ENCODE measurements around the gene RAB8B. TPM values are rescaled to one million over a fixed set of nuclear protein-coding genes. Genes with fewer than 3 reads are reported as not detected.

Gene RAB8B
- total and polyA plus RNA-seq, 5 donors from 2014 or later, result 67.4 to 114 (median 77.7) TPM

DNA sequence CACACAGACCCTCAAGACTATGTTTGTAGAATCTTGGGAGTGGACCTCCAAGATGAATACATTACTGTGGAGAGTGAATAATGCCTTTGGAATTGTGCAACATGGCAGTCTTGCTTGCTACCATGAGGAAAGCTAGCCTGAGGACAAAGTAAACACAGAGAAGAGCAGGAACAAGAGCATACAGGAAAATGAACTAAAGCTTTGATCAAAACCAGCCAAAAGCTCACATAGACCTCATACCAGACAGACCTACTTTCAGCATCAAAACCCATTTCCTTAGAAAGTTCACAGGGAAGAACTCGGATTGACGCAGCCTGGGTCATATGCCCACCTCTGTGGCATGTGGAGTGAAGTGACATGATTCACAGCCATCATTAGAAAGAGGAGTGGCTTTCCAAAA is 3.3 kb upstream of the RAB8B start:
- ATAC-seq (ENCODE audit: low read depth in 2 of 2), result no peak
- Histone ChIP-seq H3K27me3 (ENCODE audit: control insufficient read depth, insufficient read depth, low read length) (no peaks in the 10 kb centered on the region), H3K4me1 (ENCODE audit: control insufficient read depth, insufficient read depth, low read length, poor library complexity, severe bottlenecking) (peaks cover 11% of the 10 kb centered on the region), H3K4me3 (ENCODE audit: low read depth, low read length) (no peak overlapping the region), H3K9me3 (ENCODE audit: control insufficient read depth in 2 of 2, low read length in 2 of 2) (no peaks in the 10 kb centered on the region), H3K36me3 (ENCODE audit: control insufficient read depth, insufficient read depth, low read length) (no peaks in the 10 kb centered on the region), H3K27ac (ENCODE audit: insufficient read depth, low read length, poor library complexity, severe bottlenecking) (no peak overlapping the region)
- H3K9me3 Mint-ChIP-seq, result peaks cover 0 to 3% (median 0%) of the 10 kb centered on the region in 7 donors
- H3K27me3 Mint-ChIP-seq, result peaks cover 7% of the 10 kb centered on the region
- H3K27ac Mint-ChIP-seq, result no peak overlapping the region
- no peaks in the 10 kb centered on the region for H3K36me3 Mint-ChIP-seq
- peak overlapping the region in 1 of 4 donors; percentile 48 for H3K4me3 Mint-ChIP-seq
- H3K4me1 Mint-ChIP-seq, result peaks cover 0 to 25% (median 17%) of the 10 kb centered on the region in 4 donors
- DNase-seq, result no peak

- H3K4me3 Mint-ChIP-seq, result peak overlapping the region; percentile 89 to 99 (median 98)
- no peak overlapping the region for H3K27ac ChIP-seq (ENCODE audit: insufficient read depth, low read length, poor library complexity, severe bottlenecking)
- no peaks in the 10 kb centered on the region for H3K9me3 ChIP-seq (ENCODE audit: control insufficient read depth in 2 of 2, low read length in 2 of 2)
- H3K4me1 Mint-ChIP-seq, result peaks cover 0 to 41% (median 31%) of the 10 kb centered on the region in 4 donors
- DNase-seq, result no peak
- H3K27me3 Mint-ChIP-seq, result no peaks in the 10 kb centered on the region
- no peak for ATAC-seq (ENCODE audit: low read depth in 2 of 2)
- peaks cover 28% of the 10 kb centered on the region for H3K4me1 ChIP-seq (ENCODE audit: control insufficient read depth, insufficient read depth, low read length, poor library complexity, severe bottlenecking)
- H3K36me3 Mint-ChIP-seq, result no peaks in the 10 kb centered on the region
- H3K4me3 ChIP-seq (ENCODE audit: low read depth, low read length), result no peak overlapping the region
- no peaks in the 10 kb centered on the region for H3K36me3 ChIP-seq (ENCODE audit: control insufficient read depth, insufficient read depth, low read length)
- no peaks in the 10 kb centered on the region for H3K27me3 ChIP-seq (ENCODE audit: control insufficient read depth, insufficient read depth, low read length)
- H3K9me3 Mint-ChIP-seq, result peaks cover 0 to 3% (median 0%) of the 10 kb centered on the region in 7 donors
- no peak overlapping the region for H3K27ac Mint-ChIP-seq
These were observed 1.7 kb upstream of the RAB8B start for GRCh38 chr15:63187589-63188226.

DNA sequence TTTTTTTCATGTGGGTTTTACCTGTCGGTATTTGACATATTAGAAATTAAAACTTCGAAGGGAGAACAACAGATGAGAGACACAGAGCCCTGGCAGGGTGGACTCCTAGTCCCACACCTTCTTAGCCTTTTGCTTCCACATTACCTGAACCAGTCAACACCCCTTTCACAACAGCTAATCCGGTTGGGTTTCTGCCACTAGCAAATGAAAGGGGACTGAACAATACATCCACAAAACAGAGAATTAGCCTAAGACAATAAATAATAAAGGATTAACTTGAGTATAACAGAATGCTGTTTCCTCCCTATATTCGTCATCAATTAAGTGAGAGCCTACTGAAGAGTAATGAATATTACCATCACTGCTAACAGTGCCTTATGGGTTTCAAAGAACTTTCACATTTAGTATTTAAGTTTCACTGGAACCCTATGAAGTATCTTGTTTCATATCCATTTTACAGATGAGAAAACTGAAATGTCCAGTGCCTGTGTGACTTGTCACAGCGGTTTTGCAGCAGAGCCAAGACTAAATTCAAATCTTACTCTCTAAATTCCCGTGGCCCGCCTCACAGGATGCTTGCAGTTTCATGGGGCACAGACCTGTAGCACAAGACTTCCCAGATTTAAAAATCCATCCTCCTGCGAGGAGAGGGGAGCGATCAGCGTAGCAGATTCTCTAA is 1.0 kb upstream of the RAB8B start:
- no peak for DNase-seq
- H3K27ac ChIP-seq (ENCODE audit: insufficient read depth, low read length, poor library complexity, severe bottlenecking), result peak overlapping the region; percentile 96
- no peaks in the 10 kb centered on the region for H3K36me3 ChIP-seq (ENCODE audit: control insufficient read depth, insufficient read depth, low read length)
- Mint-ChIP-seq H3K27me3 (no peaks in the 10 kb centered on the region), H3K4me3 (peak overlapping the region; percentile 89 to 99 (median 98)), H3K4me1 (peaks cover 0 to 48% (median 33%) of the 10 kb centered on the region in 4 donors), H3K27ac (peak overlapping the region; percentile 72 to 96 (median 95)), H3K9me3 (peaks cover 0 to 3% (median 0%) of the 10 kb centered on the region in 7 donors), H3K36me3 (no peaks in the 10 kb centered on the region)
- H3K4me1 ChIP-seq (ENCODE audit: control insufficient read depth, insufficient read depth, low read length, poor library complexity, severe bottlenecking), result peaks cover 35% of the 10 kb centered on the region
- no peak for ATAC-seq (ENCODE audit: low read depth in 2 of 2)
- no peaks in the 10 kb centered on the region for H3K9me3 ChIP-seq (ENCODE audit: control insufficient read depth in 2 of 2, low read length in 2 of 2)
- no peaks in the 10 kb centered on the region for H3K27me3 ChIP-seq (ENCODE audit: control insufficient read depth, insufficient read depth, low read length)
- peak overlapping the region; percentile 82 for H3K4me3 ChIP-seq (ENCODE audit: low read depth, low read length)

- DNase-seq (no peak), ATAC-seq (ENCODE audit: low read depth in 2 of 2) (no peak)
- Mint-ChIP-seq H3K4me3 (peak overlapping the region; percentile 89 to 99 (median 98)), H3K36me3 (no peaks in the 10 kb centered on the region), H3K9me3 (peaks cover 0 to 3% (median 0%) of the 10 kb centered on the region in 7 donors), H3K27me3 (no peaks in the 10 kb centered on the region), H3K27ac (peak overlapping the region; percentile 95 to 98 (median 97)), H3K4me1 (peaks cover 10 to 64% (median 46%) of the 10 kb centered on the region in 4 donors)
- Histone ChIP-seq H3K4me1 (ENCODE audit: control insufficient read depth, insufficient read depth, low read length, poor library complexity, severe bottlenecking) (peaks cover 52% of the 10 kb centered on the region), H3K9me3 (ENCODE audit: control insufficient read depth in 2 of 2, low read length in 2 of 2) (no peaks in the 10 kb centered on the region), H3K4me3 (ENCODE audit: low read depth, low read length) (peak overlapping the region; percentile 96), H3K27me3 (ENCODE audit: control insufficient read depth, insufficient read depth, low read length) (no peaks in the 10 kb centered on the region), H3K36me3 (ENCODE audit: control insufficient read depth, insufficient read depth, low read length) (no peaks in the 10 kb centered on the region), H3K27ac (ENCODE audit: insufficient read depth, low read length, poor library complexity, severe bottlenecking) (peak overlapping the region; percentile 96)
These were observed 749 bp downstream of the RAB8B start for GRCh38 chr15:63189941-63190768.

DNA sequence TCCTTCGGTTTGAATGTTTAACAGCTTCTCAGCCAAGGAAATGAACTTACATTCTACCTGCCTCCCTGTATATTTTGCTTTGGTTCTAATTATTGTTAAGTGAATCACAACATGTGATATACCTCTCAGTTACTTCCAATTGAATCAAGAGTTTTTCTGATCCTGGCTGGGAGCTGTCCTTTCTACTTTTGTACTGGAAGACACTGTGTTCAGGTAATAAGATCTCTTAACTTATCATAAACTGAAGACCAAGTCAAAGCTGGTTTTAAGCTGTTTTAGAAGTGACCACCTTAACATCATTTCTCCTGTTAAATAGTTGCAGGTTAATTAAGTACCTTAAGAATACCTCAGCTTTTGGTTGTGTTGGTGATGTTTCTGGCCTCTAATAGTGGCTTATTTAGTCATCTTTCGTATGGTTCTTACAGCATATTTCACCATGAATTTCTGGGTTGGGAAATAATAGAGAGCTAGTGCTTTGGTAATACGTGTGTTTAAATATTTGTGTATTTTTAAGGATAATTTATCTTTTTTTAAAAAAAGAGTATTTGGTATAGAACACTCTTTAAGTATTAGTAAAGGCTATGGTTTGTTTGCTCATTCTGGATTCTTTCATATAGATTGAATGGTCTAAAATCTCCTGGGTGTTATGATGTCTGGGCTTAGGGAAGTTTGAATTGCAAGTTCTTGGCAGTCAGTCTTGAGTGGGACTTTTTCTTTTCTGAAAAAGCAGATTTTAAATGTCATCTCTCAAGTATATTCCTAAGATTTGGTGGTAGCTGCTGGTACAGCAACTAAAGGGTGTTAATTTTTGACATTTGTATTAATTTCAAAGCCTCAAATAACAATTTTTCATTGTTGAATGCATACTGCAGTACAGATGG is 1.6 kb downstream of the RAB8B start:
- H3K4me3 Mint-ChIP-seq, result peak overlapping the region; percentile 89 to 99 (median 98)
- H3K27me3 ChIP-seq (ENCODE audit: control insufficient read depth, insufficient read depth, low read length), result no peaks in the 10 kb centered on the region
- DNase-seq, result no peak
- H3K9me3 ChIP-seq (ENCODE audit: control insufficient read depth in 2 of 2, low read length in 2 of 2), result no peaks in the 10 kb centered on the region
- H3K27ac ChIP-seq (ENCODE audit: insufficient read depth, low read length, poor library complexity, severe bottlenecking), result peak overlapping the region; percentile 96
- peaks cover 18 to 73% (median 53%) of the 10 kb centered on the region in 4 donors for H3K4me1 Mint-ChIP-seq
- no peaks in the 10 kb centered on the region for H3K36me3 ChIP-seq (ENCODE audit: control insufficient read depth, insufficient read depth, low read length)
- peaks cover 4% of the 10 kb centered on the region for H3K36me3 Mint-ChIP-seq
- H3K4me1 ChIP-seq (ENCODE audit: control insufficient read depth, insufficient read depth, low read length, poor library complexity, severe bottlenecking), result peaks cover 61% of the 10 kb centered on the region
- peaks cover 0 to 3% (median 0%) of the 10 kb centered on the region in 7 donors for H3K9me3 Mint-ChIP-seq
- no peak for ATAC-seq (ENCODE audit: low read depth in 2 of 2)
- H3K27ac Mint-ChIP-seq, result peak overlapping the region; percentile 95 to 98 (median 97)
- no peaks in the 10 kb centered on the region for H3K27me3 Mint-ChIP-seq
- peak overlapping the region; percentile 96 for H3K4me3 ChIP-seq (ENCODE audit: low read depth, low read length)

DNA sequence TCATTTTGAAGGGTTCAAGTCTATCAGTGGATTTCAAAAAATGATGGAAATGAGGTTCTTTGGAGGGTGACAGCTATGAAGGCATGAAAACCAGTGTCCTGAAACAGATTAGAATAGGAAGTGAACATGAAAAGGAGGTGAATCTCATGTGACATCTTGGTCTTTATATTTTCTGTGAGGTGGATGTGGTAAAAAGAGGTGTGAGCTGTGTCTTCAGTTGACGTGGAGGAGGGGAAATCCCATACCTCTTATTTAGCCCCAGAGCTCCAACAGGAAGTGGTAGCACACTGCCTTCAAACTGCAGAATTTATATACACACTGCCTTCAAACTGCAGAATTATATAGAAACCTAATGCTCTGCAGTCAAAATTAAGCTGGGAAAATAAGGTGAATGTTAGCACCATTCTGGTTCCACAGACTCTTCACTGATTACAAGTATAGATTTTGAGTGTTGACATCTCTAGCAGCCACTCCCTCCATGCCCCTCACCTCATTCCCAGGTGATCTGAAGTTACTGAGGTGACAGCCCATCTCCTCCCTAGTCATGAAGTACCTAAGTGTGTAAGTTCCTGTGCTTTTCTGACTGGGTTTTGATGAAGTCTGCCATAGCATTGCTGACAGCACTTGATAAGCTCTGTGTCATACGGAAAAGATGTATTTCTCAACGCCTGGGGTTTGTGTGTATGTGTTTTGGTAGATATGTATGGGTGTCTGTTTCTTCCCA is 2.7 kb downstream of the RAB8B start:
- Mint-ChIP-seq H3K36me3 (peaks cover 6% of the 10 kb centered on the region), H3K27me3 (no peaks in the 10 kb centered on the region), H3K27ac (peak overlapping the region; percentile 95 to 99 (median 98)), H3K4me3 (peak overlapping the region; percentile 86 to 99 (median 94)), H3K9me3 (peaks cover 0 to 3% (median 0%) of the 10 kb centered on the region in 7 donors), H3K4me1 (peaks cover 18 to 83% (median 62%) of the 10 kb centered on the region in 4 donors)
- ATAC-seq (ENCODE audit: low read depth in 2 of 2) (peak; percentile 73 to 77), DNase-seq (peak; percentile 63 to 96 (median 90))
- Histone ChIP-seq H3K27me3 (ENCODE audit: control insufficient read depth, insufficient read depth, low read length) (no peaks in the 10 kb centered on the region), H3K9me3 (ENCODE audit: control insufficient read depth in 2 of 2, low read length in 2 of 2) (no peaks in the 10 kb centered on the region), H3K36me3 (ENCODE audit: control insufficient read depth, insufficient read depth, low read length) (no peaks in the 10 kb centered on the region), H3K4me1 (ENCODE audit: control insufficient read depth, insufficient read depth, low read length, poor library complexity, severe bottlenecking) (peaks cover 71% of the 10 kb centered on the region), H3K27ac (ENCODE audit: insufficient read depth, low read length, poor library complexity, severe bottlenecking) (peak overlapping the region; percentile 96), H3K4me3 (ENCODE audit: low read depth, low read length) (peak overlapping the region; percentile 96)
